LNCaP clone FGC (cell line): ENCODE results near the gene RNFT2.

Experiments used
- DNase-seq: peaks from one replicate; pipeline ENCODE4 v3.0.0-alpha.2; 2011; ENCODE audit warnings: low read depth
- H3K4me3 ChIP-seq: 2 replicates; pipeline ENCODE4 v1.5.1; 2011; ENCODE audit warnings: mild to moderate bottlenecking, low read depth, low read length, control low read depth
- TF ChIP-seq, protein P1 (sequence below): IDR thresholded peaks from 2 replicates; pipeline ENCODE4 v1.5.1; 2012; ENCODE audit warnings: mild to moderate bottlenecking; ENCODE audit not compliant: control insufficient read depth, insufficient read depth; ENCODE audit errors: extremely low read depth

The RNFT2 gene

GRCh38 chr12:116833474-116833873 is 95.4 kb downstream of the RNFT2 start:
- no peak for DNase-seq
- TF ChIP-seq, protein P1, sequence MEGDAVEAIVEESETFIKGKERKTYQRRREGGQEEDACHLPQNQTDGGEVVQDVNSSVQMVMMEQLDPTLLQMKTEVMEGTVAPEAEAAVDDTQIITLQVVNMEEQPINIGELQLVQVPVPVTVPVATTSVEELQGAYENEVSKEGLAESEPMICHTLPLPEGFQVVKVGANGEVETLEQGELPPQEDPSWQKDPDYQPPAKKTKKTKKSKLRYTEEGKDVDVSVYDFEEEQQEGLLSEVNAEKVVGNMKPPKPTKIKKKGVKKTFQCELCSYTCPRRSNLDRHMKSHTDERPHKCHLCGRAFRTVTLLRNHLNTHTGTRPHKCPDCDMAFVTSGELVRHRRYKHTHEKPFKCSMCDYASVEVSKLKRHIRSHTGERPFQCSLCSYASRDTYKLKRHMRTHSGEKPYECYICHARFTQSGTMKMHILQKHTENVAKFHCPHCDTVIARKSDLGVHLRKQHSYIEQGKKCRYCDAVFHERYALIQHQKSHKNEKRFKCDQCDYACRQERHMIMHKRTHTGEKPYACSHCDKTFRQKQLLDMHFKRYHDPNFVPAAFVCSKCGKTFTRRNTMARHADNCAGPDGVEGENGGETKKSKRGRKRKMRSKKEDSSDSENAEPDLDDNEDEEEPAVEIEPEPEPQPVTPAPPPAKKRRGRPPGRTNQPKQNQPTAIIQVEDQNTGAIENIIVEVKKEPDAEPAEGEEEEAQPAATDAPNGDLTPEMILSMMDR: no peak
- no peak overlapping the region for H3K4me3 ChIP-seq

GRCh38 chr12:116835484-116835883 is 97.4 kb downstream of the RNFT2 start:
- no peak for DNase-seq
- H3K4me3 ChIP-seq: no peak overlapping the region
- TF ChIP-seq, protein P1: no peak

DNA sequence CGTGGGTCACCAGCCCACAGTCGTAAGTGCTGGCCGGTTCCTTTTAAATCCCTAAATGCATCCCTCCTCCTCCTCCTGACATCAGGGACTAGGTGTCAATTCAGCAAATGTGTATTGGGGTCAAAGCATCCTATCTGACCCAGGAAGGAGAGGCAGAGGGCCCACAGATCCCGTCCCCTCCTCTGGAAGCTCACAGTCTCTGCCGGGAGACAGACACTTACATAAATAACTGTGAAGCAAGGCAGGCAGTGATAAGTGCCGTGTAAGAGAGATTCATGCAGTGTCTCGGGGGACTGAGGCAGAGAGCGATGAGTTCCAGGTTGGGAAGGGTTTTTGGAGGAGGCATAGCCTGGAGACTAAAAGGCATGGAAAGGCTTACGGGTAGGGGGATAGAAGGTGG is 99.0 kb downstream of the RNFT2 start:
- DNase-seq: no peak
- TF ChIP-seq, protein P1: no peak
- no peak overlapping the region for H3K4me3 ChIP-seq

- no peak for DNase-seq
- H3K4me3 ChIP-seq: no peak overlapping the region
- TF ChIP-seq, protein P1: no peak
Observed at GRCh38 chr12:116838365-116838764, 100.2 kb downstream of the RNFT2 start.

GRCh38 chr12:116839287-116839830 is 101.2 kb downstream of the RNFT2 start:
- TF ChIP-seq, protein P1: no peak
- H3K4me3 ChIP-seq: no peak overlapping the region
- DNase-seq: no peak

DNA sequence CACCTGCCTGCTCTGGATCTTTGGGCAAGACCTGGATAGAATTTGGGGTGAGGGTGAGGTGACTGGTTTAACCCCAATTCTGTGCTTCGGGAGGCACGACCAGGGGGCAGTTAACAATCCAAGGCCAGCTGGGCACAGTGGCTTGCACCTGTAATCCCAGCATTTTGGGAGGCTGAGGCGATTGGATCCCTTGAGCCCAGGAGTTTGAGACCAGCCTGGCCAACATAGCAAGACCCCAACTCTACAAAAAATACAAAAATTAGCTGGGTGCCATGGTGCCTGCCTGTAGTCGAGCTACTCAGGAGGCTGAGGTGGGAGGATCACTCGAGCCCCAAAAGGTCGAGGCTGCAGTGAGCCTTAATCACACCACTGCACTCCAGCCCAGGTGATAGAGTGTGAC is 105.0 kb downstream of the RNFT2 start:
- DNase-seq: no peak
- TF ChIP-seq, protein P1: no peak
- H3K4me3 ChIP-seq: no peak overlapping the region

DNA sequence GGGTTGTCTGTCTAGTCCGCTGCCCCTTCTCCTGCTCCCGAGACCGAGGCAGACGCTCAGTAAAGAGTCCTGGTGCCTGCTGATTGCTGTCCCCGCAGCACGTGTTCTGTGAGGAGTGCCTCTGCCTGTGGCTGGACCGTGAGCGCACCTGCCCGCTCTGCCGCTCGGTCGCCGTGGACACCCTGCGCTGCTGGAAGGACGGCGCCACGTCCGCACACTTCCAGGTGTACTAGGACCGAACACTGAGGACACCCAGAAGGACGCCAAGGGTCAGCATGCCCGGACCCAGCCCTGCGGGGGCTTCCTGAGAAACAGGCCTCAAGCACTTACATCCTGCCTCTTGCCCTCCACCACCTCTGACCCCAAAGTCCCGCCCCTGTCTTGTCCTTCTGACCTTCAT is 111.1 kb downstream of the RNFT2 start:
- TF ChIP-seq, protein P1: no peak
- no peak for DNase-seq

More for the DNA sequence above, 111.1 kb downstream of the RNFT2 start:
- no peak overlapping the region for H3K4me3 ChIP-seq
